CD4-positive, alpha-beta T cell treated with Interleukin-10 for 1 hour (primary cell): ENCODE results near the gene SH3YL1.

ENCODE experiments used
- DNase-seq: peaks from one replicate; pipeline ENCODE4 v3.0.0-alpha.2; 2020

The SH3YL1 gene

GRCh38 chr2:211486-212184 is 52.2 kb downstream of the SH3YL1 start:
- DNase-seq, result no peak

- DNase-seq, result no peak
Measured at GRCh38 chr2:210660-211059, 53.2 kb downstream of the SH3YL1 start.

GRCh38 chr2:209470-209869 is 54.4 kb downstream of the SH3YL1 start:
- no peak for DNase-seq

- DNase-seq, result no peak
Measured at GRCh38 chr2:208335-208734, 55.5 kb downstream of the SH3YL1 start.

GRCh38 chr2:203984-204383 is 59.8 kb downstream of the SH3YL1 start:
- no peak for DNase-seq

GRCh38 chr2:203401-203800 is 60.4 kb downstream of the SH3YL1 start:
- DNase-seq, result no peak

GRCh38 chr2:202945-203344 is 60.9 kb downstream of the SH3YL1 start:
- DNase-seq, result no peak

- DNase-seq, result no peak
Measured at GRCh38 chr2:201648-202433, 62.0 kb downstream of the SH3YL1 start.

- DNase-seq, result no peak
Measured at GRCh38 chr2:199041-199966, 64.5 kb downstream of the SH3YL1 start.

- no peak for DNase-seq
Measured at GRCh38 chr2:196406-196805, 67.4 kb downstream of the SH3YL1 start.

- DNase-seq, result no peak
Measured at GRCh38 chr2:195932-196331, 67.9 kb downstream of the SH3YL1 start.

- DNase-seq, result peak; percentile 61
Measured at GRCh38 chr2:193141-193671, 70.6 kb downstream of the SH3YL1 start.

- no peak for DNase-seq
Measured at GRCh38 chr2:191311-192190, 72.3 kb downstream of the SH3YL1 start.

GRCh38 chr2:187825-188224 is 76.0 kb downstream of the SH3YL1 start:
- DNase-seq, result no peak

GRCh38 chr2:185221-185620 is 78.6 kb downstream of the SH3YL1 start:
- no peak for DNase-seq

GRCh38 chr2:184695-185094 is 79.1 kb downstream of the SH3YL1 start:
- DNase-seq, result no peak

GRCh38 chr2:182509-183122 is 81.2 kb downstream of the SH3YL1 start:
- no peak for DNase-seq

GRCh38 chr2:180311-180710 is 83.5 kb downstream of the SH3YL1 start:
- DNase-seq, result no peak

GRCh38 chr2:179886-180285 is 83.9 kb downstream of the SH3YL1 start:
- DNase-seq, result no peak

- no peak for DNase-seq
Measured at GRCh38 chr2:177733-178132, 86.1 kb downstream of the SH3YL1 start.

GRCh38 chr2:176917-177316 is 86.9 kb downstream of the SH3YL1 start:
- no peak for DNase-seq
